ENCODE results near the gene CTSZ.
"Not testable (repeated sequence)": the region's sequence is repeated elsewhere in the genome, so short reads cannot be mapped to it uniquely, and the experiment has no call there.

CTSZ gene

DNA sequence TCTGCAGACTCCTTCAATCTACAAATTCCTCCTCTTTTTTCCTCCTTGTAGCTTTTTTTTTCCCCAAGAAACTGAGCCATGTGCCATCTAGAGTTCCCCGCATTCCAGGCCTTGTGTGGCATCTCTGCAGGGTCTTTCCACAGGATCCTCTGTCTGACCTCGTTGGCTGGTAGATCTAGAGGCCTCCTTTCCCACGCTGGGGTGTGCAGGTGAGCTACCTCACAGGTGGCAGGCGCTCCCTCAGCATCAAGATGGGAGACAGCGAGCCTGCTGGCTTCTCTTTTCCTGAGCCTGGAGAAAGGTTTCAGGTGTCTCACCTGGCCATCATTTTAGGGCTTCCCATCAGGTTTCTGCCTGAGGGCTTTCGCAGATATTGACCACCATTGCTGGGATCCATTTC is 35.6 kb downstream of the CTSZ start:
- no peak for DNase-seq (ENCODE audit: low read depth)
- no peak overlapping the region for H3K4me3 ChIP-seq (replicated peaks; ENCODE audit: low read depth, low read length)
- TF ChIP-seq, protein P1, sequence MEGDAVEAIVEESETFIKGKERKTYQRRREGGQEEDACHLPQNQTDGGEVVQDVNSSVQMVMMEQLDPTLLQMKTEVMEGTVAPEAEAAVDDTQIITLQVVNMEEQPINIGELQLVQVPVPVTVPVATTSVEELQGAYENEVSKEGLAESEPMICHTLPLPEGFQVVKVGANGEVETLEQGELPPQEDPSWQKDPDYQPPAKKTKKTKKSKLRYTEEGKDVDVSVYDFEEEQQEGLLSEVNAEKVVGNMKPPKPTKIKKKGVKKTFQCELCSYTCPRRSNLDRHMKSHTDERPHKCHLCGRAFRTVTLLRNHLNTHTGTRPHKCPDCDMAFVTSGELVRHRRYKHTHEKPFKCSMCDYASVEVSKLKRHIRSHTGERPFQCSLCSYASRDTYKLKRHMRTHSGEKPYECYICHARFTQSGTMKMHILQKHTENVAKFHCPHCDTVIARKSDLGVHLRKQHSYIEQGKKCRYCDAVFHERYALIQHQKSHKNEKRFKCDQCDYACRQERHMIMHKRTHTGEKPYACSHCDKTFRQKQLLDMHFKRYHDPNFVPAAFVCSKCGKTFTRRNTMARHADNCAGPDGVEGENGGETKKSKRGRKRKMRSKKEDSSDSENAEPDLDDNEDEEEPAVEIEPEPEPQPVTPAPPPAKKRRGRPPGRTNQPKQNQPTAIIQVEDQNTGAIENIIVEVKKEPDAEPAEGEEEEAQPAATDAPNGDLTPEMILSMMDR (IDR thresholded peaks at IDR 0.05; ENCODE audit: low read length, missing control alignments): no peak

DNA sequence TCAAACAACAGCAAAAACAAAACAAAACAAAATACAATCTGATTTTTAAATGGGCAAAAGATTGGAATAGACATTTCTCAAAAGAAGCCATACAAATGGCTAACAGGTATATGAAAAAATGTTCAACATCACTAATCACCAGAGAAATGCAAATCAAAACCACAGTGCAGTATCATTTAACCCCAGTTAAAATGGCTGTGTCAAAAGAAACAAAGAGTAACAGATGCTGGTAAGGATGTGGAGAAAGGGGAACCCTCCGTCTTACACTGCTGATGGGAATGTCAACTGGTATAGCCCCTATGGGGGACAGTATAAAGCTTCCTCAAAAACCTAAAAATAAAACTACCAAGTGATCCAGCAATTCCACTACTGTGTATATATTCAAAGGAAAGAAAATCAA is 36.9 kb downstream of the CTSZ start:
- TF ChIP-seq, protein P1 (IDR thresholded peaks at IDR 0.05; ENCODE audit: low read length, missing control alignments): no peak
- no peak for DNase-seq (ENCODE audit: low read depth)

DNA sequence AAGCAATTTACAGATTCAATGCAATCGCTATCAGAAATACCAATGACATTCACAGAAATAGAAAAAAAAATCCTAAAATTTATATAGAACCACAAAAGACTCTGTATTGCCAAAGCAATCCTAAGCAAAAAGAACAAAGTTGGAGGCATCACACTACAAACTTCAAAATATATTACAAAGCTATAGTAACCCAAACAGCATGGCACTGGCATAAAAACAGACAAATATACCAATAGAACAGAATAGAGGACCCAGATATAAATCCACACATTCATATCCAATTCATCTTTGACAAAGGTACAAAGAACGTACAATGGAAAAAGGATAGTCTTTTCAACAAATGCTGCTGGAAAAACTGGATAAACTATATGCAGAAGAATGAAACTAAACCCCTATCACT is 37.6 kb downstream of the CTSZ start:
- no peak for DNase-seq (ENCODE audit: low read depth)
- TF ChIP-seq, protein P1 (IDR thresholded peaks at IDR 0.05; ENCODE audit: low read length, missing control alignments): no peak
- H3K4me3 ChIP-seq (replicated peaks; ENCODE audit: low read depth, low read length): no peak overlapping the region

More for the DNA sequence above, 36.9 kb downstream of the CTSZ start:
- H3K4me3 ChIP-seq (replicated peaks; ENCODE audit: low read depth, low read length): no peak overlapping the region

DNA sequence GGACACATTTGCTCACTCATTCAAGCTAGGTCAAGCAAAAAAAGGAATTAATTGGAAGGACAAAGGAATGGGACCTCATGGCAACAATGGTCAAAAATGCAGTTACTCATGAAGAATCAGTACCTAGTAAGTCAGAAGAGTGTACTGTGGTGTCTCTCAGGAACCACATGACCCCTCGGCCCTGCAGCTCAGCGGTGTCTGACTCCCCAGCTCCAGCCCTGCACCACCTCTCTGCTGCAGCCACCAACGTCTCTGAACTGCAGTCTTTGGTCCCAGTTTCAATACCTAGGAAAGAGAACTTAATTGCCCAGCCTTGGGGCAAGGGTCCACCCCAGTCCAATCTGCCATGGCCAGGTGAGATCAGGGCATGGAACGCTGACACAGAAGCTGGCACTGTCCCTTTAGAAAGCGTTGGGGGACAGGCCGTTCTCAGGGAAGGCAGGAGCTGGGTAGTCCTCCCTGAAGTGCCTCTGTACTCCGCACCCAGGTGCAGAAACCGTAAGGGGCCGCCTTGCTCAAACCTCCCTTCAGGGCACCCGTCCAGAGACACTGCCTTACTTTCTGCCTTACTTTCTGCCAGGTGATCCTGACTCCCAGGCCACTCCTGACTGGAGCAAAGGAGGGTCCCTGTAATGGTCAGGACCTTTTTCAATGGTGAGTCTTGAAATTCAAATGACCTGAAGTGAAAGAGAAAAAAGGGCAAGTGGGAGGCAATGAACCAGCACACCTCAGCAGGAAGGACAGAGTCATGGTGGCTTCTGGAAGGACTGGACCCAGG is 39.2 kb downstream of the CTSZ start:
- TF ChIP-seq, protein P1 (IDR thresholded peaks at IDR 0.05; ENCODE audit: low read length, missing control alignments): no peak
- no peak overlapping the region for H3K4me3 ChIP-seq (replicated peaks; ENCODE audit: low read depth, low read length)
- DNase-seq (ENCODE audit: low read depth): no peak

DNA sequence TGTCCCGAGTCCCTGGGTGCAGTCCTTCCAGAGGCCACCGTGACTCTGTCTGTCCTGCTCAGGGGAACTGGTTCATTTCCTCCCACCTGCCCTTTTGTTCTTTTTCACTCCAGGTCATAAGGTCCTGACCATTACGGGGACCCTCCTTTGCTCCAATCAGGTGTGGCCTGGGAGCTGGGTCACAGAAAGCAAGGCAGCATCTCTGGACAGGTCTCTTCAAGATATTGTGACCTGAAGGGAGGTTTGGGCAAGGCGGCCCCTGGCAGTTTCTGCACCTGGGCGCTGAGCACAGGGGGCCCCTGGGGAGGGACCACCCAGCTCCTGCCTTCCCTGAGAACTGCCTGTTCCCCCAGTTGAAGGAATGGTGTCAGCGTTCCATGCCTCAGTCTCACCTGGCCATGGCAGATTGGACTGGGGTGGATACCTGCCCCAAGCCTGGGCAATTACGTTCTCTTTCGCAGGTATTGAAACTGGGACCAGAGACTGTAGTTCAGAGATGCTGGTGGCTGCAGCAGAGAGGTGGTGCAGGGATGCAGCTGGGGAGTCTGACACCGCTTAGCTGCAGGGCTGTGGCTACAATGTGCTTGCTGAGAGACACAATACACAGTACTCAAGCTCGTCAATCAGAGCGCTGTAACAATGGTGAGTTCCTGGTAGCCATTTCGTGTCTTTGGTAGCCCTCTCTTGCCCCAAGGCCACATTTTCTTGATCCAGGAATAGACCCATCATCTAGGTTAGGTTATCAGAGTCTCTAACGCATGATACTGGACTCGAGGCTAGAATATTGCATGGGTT is 41.6 kb downstream of the CTSZ start:
- no peak for DNase-seq (ENCODE audit: low read depth)
- no peak overlapping the region for H3K4me3 ChIP-seq (replicated peaks; ENCODE audit: low read depth, low read length)
- TF ChIP-seq, protein P1 (IDR thresholded peaks at IDR 0.05; ENCODE audit: low read length, missing control alignments): no peak

DNA sequence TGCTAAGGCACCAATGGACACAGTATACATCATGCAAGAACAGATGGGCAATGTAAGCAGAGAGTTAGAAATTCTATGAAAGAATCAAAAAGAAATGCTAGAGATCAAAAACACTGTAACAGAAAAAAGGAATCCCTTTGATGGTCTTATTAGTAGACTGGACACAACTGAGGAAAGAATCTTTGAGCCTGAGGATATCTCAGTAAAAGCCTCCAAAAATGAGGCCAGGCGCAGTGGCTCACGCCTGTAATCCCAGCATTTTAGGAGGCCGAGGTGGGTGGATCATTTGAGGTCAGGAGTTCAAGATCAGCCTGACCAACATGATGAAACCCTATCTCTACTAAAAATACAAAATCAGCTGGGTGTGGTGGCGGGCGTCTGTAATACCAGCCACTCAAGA is 43.1 kb downstream of the CTSZ start:
- not testable (repeated sequence) for DNase-seq (ENCODE audit: low read depth); H3K4me3 ChIP-seq (replicated peaks; ENCODE audit: low read depth, low read length)

DNA sequence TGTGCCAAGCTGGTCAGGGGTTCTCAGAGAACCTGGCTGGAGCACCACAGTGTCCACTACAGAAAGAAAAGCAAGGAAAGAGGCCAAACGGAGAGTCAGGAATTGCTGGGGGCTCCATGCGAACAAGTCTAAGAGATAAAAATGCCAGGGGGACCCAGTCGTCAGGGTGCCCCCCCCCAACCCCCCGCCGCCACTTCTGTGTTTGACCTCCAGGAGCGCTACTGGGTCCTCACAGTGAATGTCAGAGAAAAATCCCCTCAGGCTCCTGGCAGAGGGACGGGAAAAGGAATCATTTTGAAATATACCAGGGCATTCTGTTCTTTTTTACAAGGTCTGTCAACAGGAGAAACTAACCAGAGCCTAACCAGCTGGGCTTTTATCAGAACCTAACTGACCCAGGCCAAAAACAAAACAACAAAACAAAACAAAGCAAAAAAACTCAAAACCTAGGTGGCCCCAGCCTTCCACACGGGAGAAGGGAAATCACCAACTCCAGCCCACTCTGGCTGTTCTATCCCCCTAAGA is 43.9 kb downstream of the CTSZ start:
- TF ChIP-seq, protein P1 (IDR thresholded peaks at IDR 0.05; ENCODE audit: low read length, missing control alignments): no peak
- no peak for DNase-seq (ENCODE audit: low read depth)

More for the DNA sequence above, 43.9 kb downstream of the CTSZ start:
- no peak overlapping the region for H3K4me3 ChIP-seq (replicated peaks; ENCODE audit: low read depth, low read length)

Measured in fibroblast of pulmonary artery (primary cell).